K562 (cell line): Measurements from ENCODE around the gene SRGAP3. TPM values are rescaled to one million over a fixed set of nuclear protein-coding genes. Genes with fewer than 3 reads are reported as not detected.

Experiments
- ATAC-seq: fragments of 200-7000 bp; cut with Tn5 transposase; 3 replicates; pipeline ENCODE4 v1.9.1; 2020; ENCODE audit warnings: moderate library complexity
- BruUV-seq: library from RNA; stranded (reverse); fragments of 400-500 nt; replicated peaks from 2 replicates; lab custom pipeline; 2021; lab: Mats Ljungman, UMichigan
- CTCF ChIA-PET: fragments of 300-600 bp; formaldehyde crosslinking; extraction: SDS; loops from one replicate; lab custom pipeline; 2021; ENCODE audit warnings: low intra/inter-chr PET ratio; lab: Yijun Ruan, JAX
- POLR2A ChIA-PET: fragments of 300-600, 350-650 bp; sonication (Branson Sonifier 250); formaldehyde crosslinking; extraction: SDS; loops from one replicate; lab custom pipeline; 2021; ENCODE audit warnings: antibody characterized with exemption, inconsistent platforms; lab: Yijun Ruan, JAX
- DNase-seq, 4 experiments: peaks; one replicate each; pipeline versions ENCODE4 v3.0.0 to v3.0.0-alpha.2; 2011 to 2018; ENCODE audit warnings: low spot score in 3 of 4, mixed read lengths in 3 of 4; ENCODE audit errors: extremely low read depth in 1 of 4
- FAIRE-seq: peaks from 2 replicates; lab custom pipeline; 2011; peaks lifted over from hg19 to GRCh38; lab: Jason Lieb, UNC
- H2AFZ ChIP-seq: 2 replicates; pipeline ENCODE4 v1.6.0; 2011; ENCODE audit warnings: low read depth, low read length, control low read depth, inconsistent platforms
- H3K27ac ChIP-seq: fragments of 200-600 bp; 3 replicates; pipeline ENCODE4 v1.8.0; 2011; ENCODE audit warnings: low read depth, mild to moderate bottlenecking, control low read depth, inconsistent platforms, low read length, moderate library complexity, mixed read lengths; ENCODE audit errors: extremely low read depth
- H3K27me3 ChIP-seq, 2 experiments: fragments of 300-600 bp in 1 of 2; 2 replicates in 1 of 2; 3 replicates in 1 of 2; pipeline versions ENCODE4 v1.6.0 to v1.8.0; 2011; ENCODE audit warnings: inconsistent platforms in 2 of 2, low read length in 2 of 2, mild to moderate bottlenecking in 1 of 2, mixed read lengths in 1 of 2, moderate library complexity in 1 of 2; ENCODE audit not compliant: control insufficient read depth in 2 of 2, insufficient read depth in 2 of 2
- H3K36me3 ChIP-seq: fragments of 300-600 bp; 3 replicates; pipeline ENCODE4 v1.8.0; 2011; ENCODE audit warnings: mild to moderate bottlenecking, low read length, inconsistent platforms; ENCODE audit not compliant: control insufficient read depth, insufficient read depth
- H3K4me1 ChIP-seq, 2 experiments: fragments of 200-600 bp in 1 of 2; replicated peaks in 1 of 2; 2 replicates in 1 of 2; 3 replicates in 1 of 2; pipeline versions ENCODE4 v1.5.1 to v1.8.0; 2011; ENCODE audit warnings: inconsistent platforms in 2 of 2, low read length in 2 of 2, mild to moderate bottlenecking in 1 of 2, mixed read lengths in 1 of 2, moderate library complexity in 1 of 2; ENCODE audit not compliant: control insufficient read depth in 2 of 2, insufficient read depth in 2 of 2
- H3K4me2 ChIP-seq: 2 replicates; pipeline ENCODE4 v1.6.1; 2011; ENCODE audit warnings: low read length, control low read depth, inconsistent platforms, mixed read lengths; ENCODE audit not compliant: insufficient read depth
- H3K4me3 ChIP-seq: fragments of 200-600 bp; sonication (generic), shearing (Covaris generic); 2 replicates; pipeline ENCODE4 v1.5.1; 2016; ENCODE audit warnings: control low read depth, inconsistent platforms
- H3K79me2 ChIP-seq: fragments of 200-600 bp; 3 replicates; pipeline ENCODE4 v1.8.0; 2011; ENCODE audit warnings: low read length, inconsistent platforms; ENCODE audit not compliant: control insufficient read depth, insufficient read depth
- H3K9ac ChIP-seq, 2 experiments: 2 replicates each; pipeline versions ENCODE4 v1.6.0 to v1.6.1; 2011; ENCODE audit warnings: low read depth in 2 of 2, low read length in 2 of 2, control low read depth in 1 of 2, inconsistent platforms in 1 of 2, mild to moderate bottlenecking in 1 of 2, mixed read lengths in 1 of 2; ENCODE audit not compliant: insufficient read depth in 1 of 2
- H3K9me1 ChIP-seq: one replicate; pipeline ENCODE4 v1.6.0; 2011; ENCODE audit warnings: inconsistent platforms, mild to moderate bottlenecking, low read length, moderate library complexity; ENCODE audit not compliant: control insufficient read depth, insufficient read depth
- H3K9me3 ChIP-seq: replicated peaks from 2 replicates; pipeline ENCODE4 v1.5.1; 2011; ENCODE audit warnings: low read depth, low read length, inconsistent platforms; ENCODE audit not compliant: control insufficient read depth, insufficient read depth
- H4K20me1 ChIP-seq: replicated peaks from 2 replicates; pipeline ENCODE4 v1.6.1; 2011; ENCODE audit warnings: low read length, inconsistent platforms, mixed read lengths; ENCODE audit not compliant: control insufficient read depth, insufficient read depth
- ELK1 ChIP-seq: sonication (generic); formaldehyde crosslinking; IDR thresholded peaks from 2 replicates; pipeline ENCODE4 v1.8.1; 2022; ENCODE audit warnings: missing genetic modification reagents
- GABPB2 ChIP-seq: fragments of 250-450 bp; sonication (Bioruptor Pico); conservative IDR thresholded peaks from 2 replicates; pipeline ENCODE4 v1.5.1; 2021; ENCODE audit warnings: mild to moderate bottlenecking
- HDGF ChIP-seq: fragments of 450-650 bp; IDR thresholded peaks from 2 replicates; pipeline ENCODE4 v1.6.1; 2016
- KDM5B ChIP-seq: fragments of 200-600 bp; sonication (generic); IDR thresholded peaks from 2 replicates; pipeline ENCODE4 v1.6.1; 2012; ENCODE audit warnings: low read depth, mild to moderate bottlenecking, moderate library complexity, low read length, control low read depth, inconsistent platforms; ENCODE audit not compliant: insufficient replicate concordance
- NEUROD1 ChIP-seq: fragments of 150-350 bp; IDR thresholded peaks from 2 replicates; pipeline ENCODE4 v1.6.1; 2014; ENCODE audit warnings: borderline replicate concordance, low read length, low read depth; ENCODE audit not compliant: partially characterized antibody
- PTTG1 ChIP-seq: fragments of 450-650 bp; IDR thresholded peaks from 2 replicates; pipeline ENCODE4 v1.6.1; 2016; ENCODE audit warnings: low read depth, mild to moderate bottlenecking, missing genetic modification characterization, missing compliant biosample characterization
- ZFX ChIP-seq: sonication (generic); formaldehyde crosslinking; IDR thresholded peaks from 2 replicates; pipeline ENCODE4 v1.8.0; 2022; ENCODE audit warnings: mild to moderate bottlenecking, missing genetic modification reagents, moderate library complexity
- ZNF764 ChIP-seq: fragments of 250-450 bp; sonication (Bioruptor Pico); IDR thresholded peaks from 2 replicates; pipeline ENCODE4 v1.4.0; 2020; ENCODE audit warnings: low read depth, mild to moderate bottlenecking, moderate library complexity
- WGBS: fragments of 100-300 bp; shearing (Covaris generic); methylation state at CpG from one replicate; pipeline ENCODE4 v1.1.6; 2016; ENCODE audit warnings: low coverage, mixed read lengths; ENCODE audit not compliant: insufficient coverage; ENCODE audit errors: missing lambda C conversion rate; 5-methylcytosine and 5-hydroxymethylcytosine counted together
- in situ Hi-C: fragments of 300-500 bp; cut with MboI; formaldehyde crosslinking; loops from 4 replicates; pipeline ENCODE4 v1.15.0; 2018; ENCODE audit warnings: inconsistent platforms, mixed read lengths
- intact Hi-C: fragments of 100-400 bp; cut with micrococcal nuclease; formaldehyde crosslinking; loops from 2 replicates; pipeline ENCODE4 v1.14.2; 2022
- polyA plus RNA-seq, 8 experiments: library from polyadenylated mRNA; depleted of rRNA in 4 of 8; stranded (reverse) in 5 of 8; unstranded in 3 of 8; fragments of >200 nt; fragmentation: Nextera tagmentation in 2 of 8; fragmentation: Illumina TruSeq in 1 of 8; extraction: Ambion mirVana in 2 of 8; extraction: Trizol in 1 of 8; gene quantifications; 2 replicates each; pipeline versions ENCODE4 v1.2.1 to v1.2.3, GENCODE V29; 2011 to 2014; ENCODE audit warnings: inconsistent platforms in 1 of 8, missing spikeins in 1 of 8
- total RNA-seq, 7 experiments: library from RNA; depleted of rRNA in 6 of 7; stranded (reverse); fragments of >200 nt in 6 of 7; fragmentation: Illumina TruSeq in 2 of 7; extraction: Trizol in 2 of 7; gene quantifications; 2 replicates each; pipeline versions ENCODE4 v1.2.1 to v1.2.3, GENCODE V29; 2011 to 2021; ENCODE audit warnings: low replicate concordance in 1 of 7
- TF ChIP-seq, protein P1 (sequence below), 2 experiments: fragments of 450-650 bp; conservative IDR thresholded peaks; 2 replicates each; pipeline ENCODE4 v1.6.1; 2017; ENCODE audit warnings: mild to moderate bottlenecking in 2 of 2, moderate library complexity in 2 of 2
- TF ChIP-seq, protein P2 (sequence below), 2 experiments: IDR thresholded peaks; 2 replicates each; pipeline ENCODE4 v1.6.1; 2012; ENCODE audit warnings: improper control_type of control experiment in 2 of 2, low read depth in 2 of 2, low read length in 2 of 2, borderline replicate concordance in 1 of 2
- TF ChIP-seq, protein P3 (sequence below): IDR thresholded peaks from 2 replicates; pipeline ENCODE4 v1.6.1; 2011; ENCODE audit warnings: borderline replicate concordance, low read depth, mild to moderate bottlenecking, moderate library complexity, low read length; ENCODE audit not compliant: insufficient read depth, poor library complexity, severe bottlenecking

Gene SRGAP3
- total and polyA plus RNA-seq, 9 of the 15 experiments (the other 6 are each of a cell fraction or from before 2014, with no cell fraction given) = 0.11 to 0.85 (median 0.35) TPM; not detected in 2

- ChIA-PET POLR2A (interaction anchor here (1.1 kb wide), 1 partner anchor 13 kb away, joined by 3 read pairs; no protein-coding TSS in a partner anchor), CTCF (no interaction called here)
- Histone ChIP-seq H3K9ac (no peak overlapping the region), H3K4me1 (no peaks in the 10 kb centered on the region), H3K27me3 (peaks cover 22 to 28% of the 10 kb centered on the region in 2 experiments), H3K27ac (no peak overlapping the region), H3K36me3 (no peaks in the 10 kb centered on the region), H3K4me2 (no peak overlapping the region), H3K4me3 (no peak overlapping the region), H2AFZ (no peak overlapping the region), H3K9me1 (no peaks in the 10 kb centered on the region), H3K9me3 (no peaks in the 10 kb centered on the region), H3K79me2 (no peaks in the 10 kb centered on the region), H4K20me1 (no peaks in the 10 kb centered on the region)
- ATAC-seq = no peak
- TF ChIP-seq ZFX (CRISPR knock-in tag) = no peak
- no peak for TF ChIP-seq NEUROD1
- TF ChIP-seq PTTG1 = no peak
- TF ChIP-seq GABPB2 (CRISPR knock-in tag) = no peak
- TF ChIP-seq, protein P1, sequence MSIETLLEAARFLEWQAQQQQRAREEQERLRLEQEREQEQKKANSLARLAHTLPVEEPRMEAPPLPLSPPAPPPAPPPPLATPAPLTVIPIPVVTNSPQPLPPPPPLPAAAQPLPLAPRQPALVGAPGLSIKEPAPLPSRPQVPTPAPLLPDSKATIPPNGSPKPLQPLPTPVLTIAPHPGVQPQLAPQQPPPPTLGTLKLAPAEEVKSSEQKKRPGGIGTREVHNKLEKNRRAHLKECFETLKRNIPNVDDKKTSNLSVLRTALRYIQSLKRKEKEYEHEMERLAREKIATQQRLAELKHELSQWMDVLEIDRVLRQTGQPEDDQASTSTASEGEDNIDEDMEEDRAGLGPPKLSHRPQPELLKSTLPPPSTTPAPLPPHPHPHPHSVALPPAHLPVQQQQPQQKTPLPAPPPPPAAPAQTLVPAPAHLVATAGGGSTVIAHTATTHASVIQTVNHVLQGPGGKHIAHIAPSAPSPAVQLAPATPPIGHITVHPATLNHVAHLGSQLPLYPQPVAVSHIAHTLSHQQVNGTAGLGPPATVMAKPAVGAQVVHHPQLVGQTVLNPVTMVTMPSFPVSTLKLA (conservative IDR thresholded peaks at IDR 0.05) = no peak
- no peak for TF ChIP-seq HDGF
- no peak for TF ChIP-seq KDM5B
- TF ChIP-seq ZNF764 (CRISPR knock-in tag) = no peak
- TF ChIP-seq, protein P2, sequence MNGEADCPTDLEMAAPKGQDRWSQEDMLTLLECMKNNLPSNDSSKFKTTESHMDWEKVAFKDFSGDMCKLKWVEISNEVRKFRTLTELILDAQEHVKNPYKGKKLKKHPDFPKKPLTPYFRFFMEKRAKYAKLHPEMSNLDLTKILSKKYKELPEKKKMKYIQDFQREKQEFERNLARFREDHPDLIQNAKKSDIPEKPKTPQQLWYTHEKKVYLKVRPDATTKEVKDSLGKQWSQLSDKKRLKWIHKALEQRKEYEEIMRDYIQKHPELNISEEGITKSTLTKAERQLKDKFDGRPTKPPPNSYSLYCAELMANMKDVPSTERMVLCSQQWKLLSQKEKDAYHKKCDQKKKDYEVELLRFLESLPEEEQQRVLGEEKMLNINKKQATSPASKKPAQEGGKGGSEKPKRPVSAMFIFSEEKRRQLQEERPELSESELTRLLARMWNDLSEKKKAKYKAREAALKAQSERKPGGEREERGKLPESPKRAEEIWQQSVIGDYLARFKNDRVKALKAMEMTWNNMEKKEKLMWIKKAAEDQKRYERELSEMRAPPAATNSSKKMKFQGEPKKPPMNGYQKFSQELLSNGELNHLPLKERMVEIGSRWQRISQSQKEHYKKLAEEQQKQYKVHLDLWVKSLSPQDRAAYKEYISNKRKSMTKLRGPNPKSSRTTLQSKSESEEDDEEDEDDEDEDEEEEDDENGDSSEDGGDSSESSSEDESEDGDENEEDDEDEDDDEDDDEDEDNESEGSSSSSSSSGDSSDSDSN (IDR thresholded peaks at IDR 0.05; ENCODE audit: borderline replicate concordance in 1 of 2, low read depth in 2 of 2, low read length in 2 of 2) = no peak
- TF ChIP-seq ELK1 (CRISPR knock-in tag) = no peak
- TF ChIP-seq, protein P3, sequence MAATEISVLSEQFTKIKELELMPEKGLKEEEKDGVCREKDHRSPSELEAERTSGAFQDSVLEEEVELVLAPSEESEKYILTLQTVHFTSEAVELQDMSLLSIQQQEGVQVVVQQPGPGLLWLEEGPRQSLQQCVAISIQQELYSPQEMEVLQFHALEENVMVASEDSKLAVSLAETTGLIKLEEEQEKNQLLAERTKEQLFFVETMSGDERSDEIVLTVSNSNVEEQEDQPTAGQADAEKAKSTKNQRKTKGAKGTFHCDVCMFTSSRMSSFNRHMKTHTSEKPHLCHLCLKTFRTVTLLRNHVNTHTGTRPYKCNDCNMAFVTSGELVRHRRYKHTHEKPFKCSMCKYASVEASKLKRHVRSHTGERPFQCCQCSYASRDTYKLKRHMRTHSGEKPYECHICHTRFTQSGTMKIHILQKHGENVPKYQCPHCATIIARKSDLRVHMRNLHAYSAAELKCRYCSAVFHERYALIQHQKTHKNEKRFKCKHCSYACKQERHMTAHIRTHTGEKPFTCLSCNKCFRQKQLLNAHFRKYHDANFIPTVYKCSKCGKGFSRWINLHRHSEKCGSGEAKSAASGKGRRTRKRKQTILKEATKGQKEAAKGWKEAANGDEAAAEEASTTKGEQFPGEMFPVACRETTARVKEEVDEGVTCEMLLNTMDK = no peak
- no peak for FAIRE-seq
- 4% methylated on average over 5 of the region's 5 CpGs for WGBS
- DNase-seq = no peak
- in situ Hi-C loops = no loop called here
- intact Hi-C loops = no loop called here
- BruUV-seq = no TSS peak
These were observed 11.2 kb downstream of the SRGAP3 start for GRCh38 chr3:9238276-9238675.
